NB4 (cell line): Measurements from ENCODE around the gene ACOT9.

Experiments used
- POLR2A ChIP-seq: IDR thresholded peaks from 2 replicates; pipeline ENCODE4 v1.6.1; 2011; ENCODE audit warnings: mild to moderate bottlenecking; ENCODE audit not compliant: insufficient read length; ENCODE audit errors: extremely low read depth
- TF ChIP-seq, protein P1 (sequence below): IDR thresholded peaks from one replicate; pipeline ENCODE4 v1.5.1; 2012; ENCODE audit warnings: low read depth, low read length

DNA sequence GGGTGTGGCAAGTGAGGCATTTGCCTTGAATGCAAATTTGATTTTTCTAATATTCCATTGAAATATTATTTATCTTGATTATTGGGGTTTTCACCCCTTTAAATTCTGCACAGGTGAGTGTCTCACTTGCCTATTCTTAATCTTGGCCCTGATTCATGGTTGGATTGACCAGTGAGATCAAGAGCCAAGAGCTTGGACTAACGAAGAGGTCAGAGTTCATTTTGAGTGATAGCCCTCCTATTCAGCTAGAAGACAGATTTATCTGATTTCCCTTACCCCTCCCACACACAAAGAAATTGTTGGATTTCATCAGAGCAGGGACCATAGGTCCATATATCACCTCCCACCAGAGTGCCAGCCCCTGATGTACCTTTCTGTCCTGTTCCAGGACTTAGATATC, 11.6 kb upstream of the ACOT9 start:
- TF ChIP-seq POLR2A, result no peak
- TF ChIP-seq, protein P1, sequence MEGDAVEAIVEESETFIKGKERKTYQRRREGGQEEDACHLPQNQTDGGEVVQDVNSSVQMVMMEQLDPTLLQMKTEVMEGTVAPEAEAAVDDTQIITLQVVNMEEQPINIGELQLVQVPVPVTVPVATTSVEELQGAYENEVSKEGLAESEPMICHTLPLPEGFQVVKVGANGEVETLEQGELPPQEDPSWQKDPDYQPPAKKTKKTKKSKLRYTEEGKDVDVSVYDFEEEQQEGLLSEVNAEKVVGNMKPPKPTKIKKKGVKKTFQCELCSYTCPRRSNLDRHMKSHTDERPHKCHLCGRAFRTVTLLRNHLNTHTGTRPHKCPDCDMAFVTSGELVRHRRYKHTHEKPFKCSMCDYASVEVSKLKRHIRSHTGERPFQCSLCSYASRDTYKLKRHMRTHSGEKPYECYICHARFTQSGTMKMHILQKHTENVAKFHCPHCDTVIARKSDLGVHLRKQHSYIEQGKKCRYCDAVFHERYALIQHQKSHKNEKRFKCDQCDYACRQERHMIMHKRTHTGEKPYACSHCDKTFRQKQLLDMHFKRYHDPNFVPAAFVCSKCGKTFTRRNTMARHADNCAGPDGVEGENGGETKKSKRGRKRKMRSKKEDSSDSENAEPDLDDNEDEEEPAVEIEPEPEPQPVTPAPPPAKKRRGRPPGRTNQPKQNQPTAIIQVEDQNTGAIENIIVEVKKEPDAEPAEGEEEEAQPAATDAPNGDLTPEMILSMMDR, result no peak
